GM23338 (cell line): ENCODE measurements around the gene MTHFD2L. TPM values are rescaled to one million over a fixed set of nuclear protein-coding genes. Genes with fewer than 3 reads are reported as not detected.

ENCODE experiments used
- ATAC-seq: fragments of 200-7000 bp; cut with Tn5 transposase; 3 replicates; pipeline ENCODE4 v1.9.1; 2020
- DNase-seq: peaks from one replicate; pipeline ENCODE4 v3.0.0-alpha.2; 2015; ENCODE audit warnings: low spot score
- H2AFZ ChIP-seq: fragments of 200-600 bp; sonication (generic); 2 replicates; pipeline ENCODE4 v1.8.0; 2016; ENCODE audit warnings: antibody characterized with exemption, mild to moderate bottlenecking, moderate library complexity
- H3F3A ChIP-seq: fragments of 200-600 bp; sonication (generic); replicated peaks from 2 replicates; pipeline ENCODE4 v1.8.0; 2017; ENCODE audit warnings: antibody characterized with exemption, mixed run types, low read depth
- H3K27ac ChIP-seq: fragments of 200-600 bp; sonication (generic); 2 replicates; pipeline ENCODE4 v1.6.1; 2016; ENCODE audit warnings: low read depth
- H3K27me3 ChIP-seq: fragments of 200-600 bp; sonication (generic); 2 replicates; pipeline ENCODE4 v1.8.0; 2016; ENCODE audit warnings: mild to moderate bottlenecking, mixed run types, moderate library complexity; ENCODE audit not compliant: insufficient read depth
- H3K36me3 ChIP-seq: fragments of 200-600 bp; sonication (generic); 2 replicates; pipeline ENCODE4 v1.8.0; 2016; ENCODE audit warnings: mild to moderate bottlenecking; ENCODE audit not compliant: insufficient read depth
- H3K4me1 ChIP-seq: fragments of 200-600 bp; sonication (generic); 2 replicates; pipeline ENCODE4 v1.8.0; 2016; ENCODE audit warnings: mild to moderate bottlenecking, moderate library complexity; ENCODE audit not compliant: insufficient read depth
- H3K4me2 ChIP-seq: fragments of 200-600 bp; sonication (generic); 2 replicates; pipeline ENCODE4 v1.7.1; 2017; ENCODE audit warnings: mixed run types
- H3K4me3 ChIP-seq: fragments of 200-600 bp; sonication (generic); 2 replicates; pipeline ENCODE4 v1.6.1; 2016; ENCODE audit warnings: mixed run types
- H3K79me2 ChIP-seq: fragments of 200-600 bp; sonication (generic); replicated peaks from 2 replicates; pipeline ENCODE4 v1.8.0; 2017; ENCODE audit warnings: mild to moderate bottlenecking; ENCODE audit not compliant: insufficient read depth
- H3K9me2 ChIP-seq: fragments of 200-600 bp; sonication (generic); 2 replicates; pipeline ENCODE4 v1.8.0; 2017; ENCODE audit not compliant: insufficient read depth
- H4K20me1 ChIP-seq: fragments of 200-600 bp; sonication (generic); replicated peaks from 2 replicates; pipeline ENCODE4 v1.8.0; 2017; ENCODE audit warnings: mild to moderate bottlenecking; ENCODE audit not compliant: insufficient read depth
- H3K27ac Mint-ChIP-seq: 2 replicates; pipeline ENCODE4 v1.8.0; 2020; ENCODE audit warnings: inconsistent platforms, mild to moderate bottlenecking, moderate library complexity, mixed read lengths
- H3K27me3 Mint-ChIP-seq: 3 replicates; pipeline ENCODE4 v1.8.0; 2022; ENCODE audit warnings: low read depth, mild to moderate bottlenecking, moderate library complexity, mixed read lengths, inconsistent platforms; ENCODE audit not compliant: insufficient read depth, poor library complexity
- H3K36me3 Mint-ChIP-seq: 3 replicates; pipeline ENCODE4 v1.8.0; 2021; ENCODE audit warnings: low read depth, mild to moderate bottlenecking, inconsistent platforms, moderate library complexity, mixed read lengths
- H3K4me1 Mint-ChIP-seq: 3 replicates; pipeline ENCODE4 v1.8.0; 2020; ENCODE audit warnings: mild to moderate bottlenecking, inconsistent platforms, mixed read lengths
- H3K4me3 Mint-ChIP-seq: 3 replicates; pipeline ENCODE4 v1.8.0; 2021; ENCODE audit warnings: moderate library complexity, mild to moderate bottlenecking, inconsistent platforms, mixed read lengths
- H3K9me3 Mint-ChIP-seq: 3 replicates; pipeline ENCODE4 v1.8.0; 2020; ENCODE audit warnings: moderate library complexity, mild to moderate bottlenecking, inconsistent platforms, mixed read lengths
- CREB1 ChIP-seq: fragments of 250-450 bp; sonication (Bioruptor Pico); IDR thresholded peaks from 2 replicates; pipeline ENCODE4 v1.5.0; 2020; ENCODE audit warnings: low read depth, mild to moderate bottlenecking, moderate library complexity
- EZH2 ChIP-seq: fragments of 200-600 bp; sonication (generic); IDR thresholded peaks from one replicate; pipeline ENCODE4 v1.8.0; 2017; ENCODE audit warnings: antibody characterized with exemption, mild to moderate bottlenecking, low read depth; ENCODE audit not compliant: unreplicated experiment
- JUNB ChIP-seq: IDR thresholded peaks from one replicate; pipeline ENCODE4 v1.6.1; 2016; ENCODE audit warnings: antibody characterized with exemption; ENCODE audit not compliant: unreplicated experiment
- NANOG ChIP-seq: IDR thresholded peaks from 2 replicates; pipeline ENCODE4 v1.6.1; 2016; ENCODE audit warnings: antibody characterized with exemption, borderline replicate concordance
- ZNF331 ChIP-seq: fragments of 250-450 bp; sonication (Bioruptor Pico); IDR thresholded peaks from 2 replicates; pipeline ENCODE4 v1.5.0; 2020; ENCODE audit warnings: low read depth, mild to moderate bottlenecking, moderate library complexity
- polyA plus RNA-seq: library from polyadenylated mRNA; unstranded; fragments of >200 nt; fragmentation: Nextera tagmentation; extraction: Ambion mirVana; gene quantifications from 2 replicates; pipeline ENCODE4 v1.2.1, GENCODE V29; 2016
- total RNA-seq: library from RNA; depleted of rRNA; stranded (reverse); fragments of >200 nt; shearing (Covaris generic); gene quantifications from 2 replicates; pipeline ENCODE4 v1.2.3, GENCODE V29; 2014
- TF ChIP-seq, protein P1 (sequence below), 2 experiments: fragments of 200-600 bp in 1 of 2; sonication (generic) in 1 of 2; conservative IDR thresholded peaks; 2 replicates each; pipeline versions ENCODE4 v1.5.1 to v1.6.1; 2016 to 2017; ENCODE audit warnings: antibody characterized with exemption in 2 of 2, low read depth in 2 of 2, mild to moderate bottlenecking in 2 of 2, moderate library complexity in 1 of 2
- TF ChIP-seq, protein P2 (sequence below): fragments of 250-450 bp; sonication (Bioruptor Pico); IDR thresholded peaks from 2 replicates; pipeline ENCODE4 v1.5.0; 2020; ENCODE audit warnings: mild to moderate bottlenecking, moderate library complexity

The MTHFD2L gene
- total and polyA plus RNA-seq, 2 experiments from 2014 or later = 24.4 to 35.7 TPM

DNA sequence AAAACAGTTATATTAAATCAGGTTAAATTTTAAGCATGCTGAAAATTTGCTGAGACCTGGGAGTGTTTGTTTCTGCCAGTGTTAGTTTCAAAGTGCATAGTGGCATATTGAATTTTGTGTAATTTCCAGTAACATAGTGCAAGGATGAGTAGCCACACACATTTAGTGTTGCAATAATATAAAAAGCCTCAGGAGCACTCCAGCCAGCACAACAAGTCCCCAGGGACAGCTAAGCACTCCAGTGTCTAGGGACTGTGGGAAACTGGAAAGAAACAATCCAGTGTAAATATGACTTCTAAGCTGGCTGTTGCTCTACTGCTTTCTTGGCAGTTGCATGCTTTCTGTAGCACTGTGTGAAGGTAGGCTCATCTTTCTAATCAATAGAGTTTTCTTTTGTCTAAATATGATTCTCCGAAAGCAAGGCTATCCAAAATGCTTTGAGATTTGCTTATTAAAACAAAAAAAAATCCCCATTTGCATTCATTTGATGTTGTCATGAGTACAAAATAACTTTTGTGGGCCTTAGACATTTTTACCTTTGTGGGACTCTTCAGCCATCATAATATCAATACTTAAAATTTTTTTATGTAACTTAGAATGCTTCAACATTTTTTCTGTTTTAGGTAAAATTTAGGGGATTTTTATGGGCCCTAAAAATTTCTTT lies 34.7 kb upstream of the MTHFD2L start (continued):
- TF ChIP-seq, protein P1, sequence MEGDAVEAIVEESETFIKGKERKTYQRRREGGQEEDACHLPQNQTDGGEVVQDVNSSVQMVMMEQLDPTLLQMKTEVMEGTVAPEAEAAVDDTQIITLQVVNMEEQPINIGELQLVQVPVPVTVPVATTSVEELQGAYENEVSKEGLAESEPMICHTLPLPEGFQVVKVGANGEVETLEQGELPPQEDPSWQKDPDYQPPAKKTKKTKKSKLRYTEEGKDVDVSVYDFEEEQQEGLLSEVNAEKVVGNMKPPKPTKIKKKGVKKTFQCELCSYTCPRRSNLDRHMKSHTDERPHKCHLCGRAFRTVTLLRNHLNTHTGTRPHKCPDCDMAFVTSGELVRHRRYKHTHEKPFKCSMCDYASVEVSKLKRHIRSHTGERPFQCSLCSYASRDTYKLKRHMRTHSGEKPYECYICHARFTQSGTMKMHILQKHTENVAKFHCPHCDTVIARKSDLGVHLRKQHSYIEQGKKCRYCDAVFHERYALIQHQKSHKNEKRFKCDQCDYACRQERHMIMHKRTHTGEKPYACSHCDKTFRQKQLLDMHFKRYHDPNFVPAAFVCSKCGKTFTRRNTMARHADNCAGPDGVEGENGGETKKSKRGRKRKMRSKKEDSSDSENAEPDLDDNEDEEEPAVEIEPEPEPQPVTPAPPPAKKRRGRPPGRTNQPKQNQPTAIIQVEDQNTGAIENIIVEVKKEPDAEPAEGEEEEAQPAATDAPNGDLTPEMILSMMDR (conservative IDR thresholded peaks at IDR 0.05; ENCODE audit: low read depth in 2 of 2) = no peak
- TF ChIP-seq, protein P2, sequence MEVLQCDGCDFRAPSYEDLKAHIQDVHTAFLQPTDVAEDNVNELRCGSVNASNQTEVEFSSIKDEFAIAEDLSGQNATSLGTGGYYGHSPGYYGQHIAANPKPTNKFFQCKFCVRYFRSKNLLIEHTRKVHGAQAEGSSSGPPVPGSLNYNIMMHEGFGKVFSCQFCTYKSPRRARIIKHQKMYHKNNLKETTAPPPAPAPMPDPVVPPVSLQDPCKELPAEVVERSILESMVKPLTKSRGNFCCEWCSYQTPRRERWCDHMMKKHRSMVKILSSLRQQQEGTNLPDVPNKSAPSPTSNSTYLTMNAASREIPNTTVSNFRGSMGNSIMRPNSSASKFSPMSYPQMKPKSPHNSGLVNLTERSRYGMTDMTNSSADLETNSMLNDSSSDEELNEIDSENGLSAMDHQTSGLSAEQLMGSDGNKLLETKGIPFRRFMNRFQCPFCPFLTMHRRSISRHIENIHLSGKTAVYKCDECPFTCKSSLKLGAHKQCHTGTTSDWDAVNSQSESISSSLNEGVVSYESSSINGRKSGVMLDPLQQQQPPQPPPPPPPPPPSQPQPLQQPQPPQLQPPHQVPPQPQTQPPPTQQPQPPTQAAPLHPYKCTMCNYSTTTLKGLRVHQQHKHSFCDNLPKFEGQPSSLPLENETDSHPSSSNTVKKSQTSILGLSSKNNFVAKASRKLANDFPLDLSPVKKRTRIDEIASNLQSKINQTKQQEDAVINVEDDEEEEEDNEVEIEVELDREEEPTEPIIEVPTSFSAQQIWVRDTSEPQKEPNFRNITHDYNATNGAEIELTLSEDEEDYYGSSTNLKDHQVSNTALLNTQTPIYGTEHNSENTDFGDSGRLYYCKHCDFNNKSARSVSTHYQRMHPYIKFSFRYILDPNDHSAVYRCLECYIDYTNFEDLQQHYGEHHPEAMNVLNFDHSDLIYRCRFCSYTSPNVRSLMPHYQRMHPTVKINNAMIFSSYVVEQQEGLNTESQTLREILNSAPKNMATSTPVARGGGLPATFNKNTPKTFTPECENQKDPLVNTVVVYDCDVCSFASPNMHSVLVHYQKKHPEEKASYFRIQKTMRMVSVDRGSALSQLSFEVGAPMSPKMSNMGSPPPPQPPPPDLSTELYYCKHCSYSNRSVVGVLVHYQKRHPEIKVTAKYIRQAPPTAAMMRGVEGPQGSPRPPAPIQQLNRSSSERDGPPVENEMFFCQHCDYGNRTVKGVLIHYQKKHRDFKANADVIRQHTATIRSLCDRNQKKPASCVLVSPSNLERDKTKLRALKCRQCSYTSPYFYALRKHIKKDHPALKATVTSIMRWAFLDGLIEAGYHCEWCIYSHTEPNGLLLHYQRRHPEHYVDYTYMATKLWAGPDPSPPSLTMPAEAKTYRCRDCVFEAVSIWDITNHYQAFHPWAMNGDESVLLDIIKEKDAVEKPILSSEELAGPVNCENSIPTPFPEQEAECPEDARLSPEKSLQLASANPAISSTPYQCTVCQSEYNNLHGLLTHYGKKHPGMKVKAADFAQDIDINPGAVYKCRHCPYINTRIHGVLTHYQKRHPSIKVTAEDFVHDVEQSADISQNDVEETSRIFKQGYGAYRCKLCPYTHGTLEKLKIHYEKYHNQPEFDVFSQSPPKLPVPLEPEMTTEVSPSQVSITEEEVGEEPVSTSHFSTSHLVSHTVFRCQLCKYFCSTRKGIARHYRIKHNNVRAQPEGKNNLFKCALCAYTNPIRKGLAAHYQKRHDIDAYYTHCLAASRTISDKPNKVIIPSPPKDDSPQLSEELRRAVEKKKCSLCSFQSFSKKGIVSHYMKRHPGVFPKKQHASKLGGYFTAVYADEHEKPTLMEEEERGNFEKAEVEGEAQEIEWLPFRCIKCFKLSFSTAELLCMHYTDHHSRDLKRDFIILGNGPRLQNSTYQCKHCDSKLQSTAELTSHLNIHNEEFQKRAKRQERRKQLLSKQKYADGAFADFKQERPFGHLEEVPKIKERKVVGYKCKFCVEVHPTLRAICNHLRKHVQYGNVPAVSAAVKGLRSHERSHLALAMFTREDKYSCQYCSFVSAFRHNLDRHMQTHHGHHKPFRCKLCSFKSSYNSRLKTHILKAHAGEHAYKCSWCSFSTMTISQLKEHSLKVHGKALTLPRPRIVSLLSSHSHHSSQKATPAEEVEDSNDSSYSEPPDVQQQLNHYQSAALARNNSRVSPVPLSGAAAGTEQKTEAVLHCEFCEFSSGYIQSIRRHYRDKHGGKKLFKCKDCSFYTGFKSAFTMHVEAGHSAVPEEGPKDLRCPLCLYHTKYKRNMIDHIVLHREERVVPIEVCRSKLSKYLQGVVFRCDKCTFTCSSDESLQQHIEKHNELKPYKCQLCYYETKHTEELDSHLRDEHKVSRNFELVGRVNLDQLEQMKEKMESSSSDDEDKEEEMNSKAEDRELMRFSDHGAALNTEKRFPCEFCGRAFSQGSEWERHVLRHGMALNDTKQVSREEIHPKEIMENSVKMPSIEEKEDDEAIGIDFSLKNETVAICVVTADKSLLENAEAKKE (CRISPR knock-in tag) = no peak
- no peak for TF ChIP-seq ZNF331 (CRISPR knock-in tag)

DNA sequence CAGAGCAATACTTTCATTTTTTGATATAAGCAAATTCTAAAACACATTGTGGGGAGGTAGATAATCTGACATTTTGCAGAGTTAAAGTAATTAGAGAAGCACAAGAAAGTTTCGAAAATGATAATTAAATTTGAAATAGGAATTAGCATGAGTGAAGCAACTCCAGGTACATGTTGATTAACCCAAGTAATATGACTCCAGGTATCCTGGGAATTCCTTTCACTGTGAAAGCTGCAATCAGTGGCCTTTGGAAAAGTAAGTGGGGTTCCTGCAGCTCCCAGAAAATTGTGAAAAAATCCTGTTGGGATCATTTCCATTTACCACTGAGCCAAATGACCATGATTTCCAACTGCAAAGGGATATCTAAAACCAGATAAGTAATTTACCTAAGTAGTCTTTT lies 32.9 kb upstream of the MTHFD2L start:
- no peaks in the 10 kb centered on the region for H3K4me1 Mint-ChIP-seq
- DNase-seq (peak; percentile 74), ATAC-seq (no peak)
- Histone ChIP-seq H3K27me3 (no peaks in the 10 kb centered on the region), H3K27ac (no peak overlapping the region), H3F3A (no peaks in the 10 kb centered on the region), H2AFZ (no peak overlapping the region), H3K4me1 (no peaks in the 10 kb centered on the region), H3K4me3 (no peak overlapping the region), H3K4me2 (no peak overlapping the region), H3K79me2 (no peaks in the 10 kb centered on the region), H4K20me1 (no peaks in the 10 kb centered on the region), H3K36me3 (peaks cover 8% of the 10 kb centered on the region), H3K9me2 (peaks cover 5% of the 10 kb centered on the region; the same call in 1 of the 2 replicates)
- peaks cover 54% of the 10 kb centered on the region for H3K9me3 Mint-ChIP-seq
- no peak overlapping the region for H3K27ac Mint-ChIP-seq
- H3K4me3 Mint-ChIP-seq = no peak overlapping the region
- H3K36me3 Mint-ChIP-seq = peaks cover 48% of the 10 kb centered on the region
- no peaks in the 10 kb centered on the region for H3K27me3 Mint-ChIP-seq
- TF ChIP-seq NANOG (no peak), JUNB (no peak), ZNF331 (CRISPR knock-in tag) (no peak), CREB1 (no peak), EZH2 (no peak)
- TF ChIP-seq, protein P2 (CRISPR knock-in tag) = no peak
